Lung microvascular endothelial cell (primary cell): ENCODE data around the gene FCGBP. TPM values are rescaled to one million over a fixed set of nuclear protein-coding genes. Genes with fewer than 3 reads are reported as not detected.
"Not testable (repeated sequence)": the region's sequence is repeated elsewhere in the genome, so short reads cannot be mapped to it uniquely, and the experiment has no call there.

Experiments used
- DNase-seq, 2 donors: peaks; one replicate each; pipeline versions ENCODE4 v3.0.0 to v3.0.0-alpha.2; 2010; ENCODE audit warnings: low read depth in 2 of 2
- total RNA-seq: library from RNA; depleted of rRNA; stranded (reverse); fragments of >200 nt; gene quantifications from 2 replicates; pipeline ENCODE4 v1.2.1, GENCODE V29; 2014

Gene FCGBP
- total RNA-seq, 1 donor from 2014 or later = under 0.01 TPM

DNA sequence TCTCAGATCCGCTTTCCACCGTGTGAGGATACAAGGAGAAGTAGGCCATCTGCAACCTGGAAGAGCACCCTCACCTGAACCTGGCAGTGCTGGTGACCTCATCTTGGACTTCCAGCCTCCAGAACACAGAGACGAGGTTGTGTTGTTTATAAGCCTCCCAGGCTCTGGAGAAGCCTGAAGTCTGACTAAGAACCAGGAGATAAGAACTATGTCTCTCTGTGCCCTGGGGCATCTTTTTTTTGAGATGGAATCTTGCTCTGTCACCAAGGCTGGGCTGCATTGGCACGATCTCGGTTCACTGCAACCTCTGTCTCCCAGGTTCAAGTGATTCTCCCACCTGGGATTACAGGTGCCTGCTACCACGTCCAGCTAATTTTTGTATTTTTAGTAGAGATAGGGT, 14.5 kb downstream of the FCGBP start:
- DNase-seq = no peak

DNA sequence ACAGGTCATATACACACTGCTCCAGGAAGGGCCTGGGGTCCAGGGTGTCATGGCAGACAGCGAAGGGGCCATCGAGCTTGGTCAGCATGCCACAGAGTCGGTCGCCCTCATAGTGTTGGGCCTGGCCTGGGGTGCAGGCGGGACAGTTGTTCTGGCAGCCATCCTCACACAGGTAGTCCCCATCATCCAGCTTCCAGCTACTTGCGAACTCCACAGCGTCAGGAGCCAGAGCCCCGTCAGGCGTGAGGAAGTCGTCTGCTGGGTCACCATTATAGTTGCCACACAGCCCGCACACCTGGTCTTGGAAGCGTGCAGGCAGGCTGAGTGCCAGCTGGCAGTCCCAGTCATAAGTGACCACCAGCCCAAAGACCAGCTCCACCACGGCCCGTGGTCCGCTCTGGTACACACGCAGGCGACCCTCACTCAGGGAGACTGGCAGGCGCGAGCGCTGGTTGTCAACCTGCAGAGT, 16.2 kb downstream of the FCGBP start:
- DNase-seq = no peak

DNA sequence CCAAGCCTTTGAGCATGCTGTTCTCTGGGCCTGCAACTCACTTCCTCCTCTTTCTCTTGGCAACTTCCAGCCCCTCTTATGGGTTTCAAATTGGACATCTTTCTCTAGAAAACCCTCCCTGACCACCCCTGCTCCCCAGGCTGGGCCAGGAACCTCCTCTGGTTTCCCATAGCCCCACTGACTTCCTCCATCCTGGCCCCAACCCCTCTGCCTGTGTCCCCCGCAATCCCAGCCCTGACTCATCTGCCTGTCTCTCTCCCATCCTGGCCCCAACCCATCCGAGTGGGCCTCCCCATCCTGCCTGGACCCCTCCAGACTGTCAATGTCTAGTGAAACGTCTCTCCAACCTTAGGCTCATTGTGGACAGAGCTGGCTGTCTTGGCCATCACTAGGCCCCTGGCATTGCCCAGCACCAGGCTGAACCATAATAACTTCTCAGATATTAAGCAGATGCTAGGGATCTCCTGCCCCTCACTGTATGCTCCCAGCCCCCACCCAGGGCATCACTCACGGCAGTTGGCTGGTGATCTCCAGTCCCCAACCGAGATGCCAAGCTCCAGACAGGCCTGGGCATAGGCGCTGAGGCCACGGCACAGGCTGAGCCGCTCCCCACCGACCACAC, 16.8 kb downstream of the FCGBP start:
- no peak for DNase-seq

DNA sequence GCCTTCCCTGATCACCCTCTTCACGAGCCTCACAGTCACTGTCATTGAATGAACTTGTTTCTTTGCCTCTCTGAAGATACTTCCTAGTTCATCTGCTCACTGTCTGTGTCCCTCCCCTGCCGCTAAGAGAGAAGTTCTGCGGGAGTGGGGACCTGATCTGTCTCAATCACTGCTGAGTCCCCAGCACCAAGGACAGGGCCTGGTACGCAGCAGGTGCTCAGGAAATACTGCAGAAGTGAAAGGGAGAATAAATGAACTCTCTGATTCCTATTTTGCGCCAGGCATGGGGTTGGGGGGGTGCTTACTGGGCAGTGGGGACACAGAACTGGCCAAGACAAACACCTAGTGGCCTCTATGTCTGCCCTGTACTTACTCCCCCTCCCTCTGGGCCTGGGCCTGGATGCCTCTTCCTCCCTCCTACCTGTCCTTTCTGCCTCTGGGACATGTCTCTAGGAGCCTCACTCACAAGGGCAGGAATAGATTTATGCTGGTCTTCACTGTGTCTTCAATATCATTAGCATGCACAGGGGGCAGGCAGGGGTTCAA, 17.5 kb downstream of the FCGBP start:
- no peak for DNase-seq

DNA sequence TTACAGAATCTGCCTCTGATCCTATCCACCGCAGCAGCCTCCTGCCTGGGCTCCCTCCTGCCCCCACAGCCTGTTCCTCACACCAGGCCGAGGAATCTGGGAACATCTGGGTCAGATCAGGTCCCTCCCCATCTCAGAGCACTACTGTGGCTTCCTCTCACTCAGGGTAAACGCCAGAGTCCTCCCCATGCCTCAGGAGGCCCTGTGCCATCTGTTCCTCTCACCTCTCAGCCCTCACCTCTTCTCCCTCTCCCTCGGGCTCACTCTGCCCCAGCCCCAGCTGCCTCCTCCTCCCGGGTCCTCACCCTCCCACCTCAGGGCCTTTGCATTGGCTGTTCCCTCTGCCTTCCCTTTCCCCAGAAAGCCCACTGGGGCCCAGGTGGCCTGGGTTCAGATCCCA, 18.2 kb downstream of the FCGBP start:
- no peak for DNase-seq

DNA sequence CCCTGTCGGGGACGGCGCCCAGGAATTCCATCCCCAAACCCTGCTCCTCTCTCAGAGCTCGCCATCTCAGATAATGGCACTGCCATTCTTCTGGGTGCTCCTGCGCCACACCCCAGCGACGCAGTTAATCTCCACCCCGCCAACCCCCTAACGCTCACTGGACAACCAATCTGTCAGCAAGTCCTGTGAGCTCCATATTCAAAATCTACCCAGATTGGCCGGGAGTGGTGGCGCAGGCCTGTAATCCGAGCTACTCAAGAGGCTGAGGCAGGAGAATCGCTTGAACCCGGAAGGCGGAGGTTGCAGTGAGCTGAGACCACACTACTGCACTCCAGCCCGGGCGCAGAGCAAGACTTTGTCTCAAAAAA, 18.6 kb downstream of the FCGBP start:
- DNase-seq = no peak

DNA sequence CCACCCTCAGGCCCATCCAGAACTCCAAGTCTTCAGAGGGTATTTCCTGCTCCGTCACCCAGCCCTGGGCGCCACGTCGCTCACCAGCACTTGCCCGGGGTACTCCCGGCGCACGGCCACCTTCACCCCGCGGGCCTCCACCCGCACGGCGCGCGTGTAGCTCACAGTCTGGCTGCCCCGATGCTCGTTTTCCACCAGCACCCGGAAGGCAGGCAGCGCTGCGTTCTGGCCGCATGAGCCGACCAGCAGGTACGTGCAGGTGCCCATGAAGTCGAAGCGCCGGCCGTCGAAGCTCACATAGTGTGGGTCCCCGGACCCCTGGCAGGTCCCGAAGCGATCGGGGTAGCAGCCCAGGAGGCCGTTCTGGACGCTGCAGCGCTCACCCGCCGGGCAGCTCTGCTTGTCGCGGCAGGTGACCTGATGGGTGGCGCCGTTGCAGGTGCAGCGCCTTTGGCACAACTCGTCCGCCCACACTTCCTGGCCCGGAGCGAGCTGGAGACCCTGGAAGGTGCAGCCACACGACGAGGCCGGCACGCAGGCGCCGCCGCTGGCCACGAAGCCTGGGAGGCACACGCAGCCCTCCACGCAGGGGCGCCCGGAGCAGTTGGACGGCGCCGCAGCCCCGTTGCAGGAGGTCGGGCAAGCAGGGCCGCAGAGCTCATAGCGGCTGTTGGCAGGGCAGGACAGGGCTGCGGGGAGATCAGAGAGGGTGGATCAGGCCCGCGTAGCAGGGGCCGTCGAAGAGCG, 19.2 kb downstream of the FCGBP start:
- no peak for DNase-seq

DNA sequence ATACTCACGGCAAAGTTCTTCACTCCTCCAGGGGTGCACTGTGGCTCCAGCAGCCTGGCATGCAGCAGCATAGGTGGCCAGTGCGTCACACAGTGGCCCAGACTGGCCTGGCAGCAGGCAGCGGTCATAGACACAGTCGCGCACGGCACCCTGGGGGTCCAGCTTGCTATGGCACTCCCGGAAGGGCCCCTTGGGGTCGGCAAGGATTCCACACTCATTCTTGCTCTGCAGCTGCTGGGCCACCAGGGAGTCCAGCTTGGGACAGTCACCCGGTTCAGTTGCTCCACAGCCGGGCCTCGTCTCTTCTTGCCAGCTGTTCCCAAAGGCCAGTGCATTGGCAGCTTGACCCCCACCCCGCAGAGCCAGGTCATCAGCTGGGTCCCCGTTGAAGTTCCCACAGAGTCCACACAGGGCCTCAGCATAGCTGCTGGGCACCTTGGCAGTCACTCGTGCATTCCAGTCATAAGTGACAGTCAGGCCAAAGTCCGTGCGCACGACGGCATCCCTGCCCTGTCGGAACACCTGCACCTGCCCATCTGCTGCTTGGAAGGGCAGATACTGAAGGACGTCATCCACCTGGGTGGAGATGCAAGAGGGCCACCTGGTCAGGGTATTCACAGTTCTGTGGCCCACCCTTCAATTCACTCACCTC, 20.6 kb downstream of the FCGBP start:
- no peak for DNase-seq

DNA sequence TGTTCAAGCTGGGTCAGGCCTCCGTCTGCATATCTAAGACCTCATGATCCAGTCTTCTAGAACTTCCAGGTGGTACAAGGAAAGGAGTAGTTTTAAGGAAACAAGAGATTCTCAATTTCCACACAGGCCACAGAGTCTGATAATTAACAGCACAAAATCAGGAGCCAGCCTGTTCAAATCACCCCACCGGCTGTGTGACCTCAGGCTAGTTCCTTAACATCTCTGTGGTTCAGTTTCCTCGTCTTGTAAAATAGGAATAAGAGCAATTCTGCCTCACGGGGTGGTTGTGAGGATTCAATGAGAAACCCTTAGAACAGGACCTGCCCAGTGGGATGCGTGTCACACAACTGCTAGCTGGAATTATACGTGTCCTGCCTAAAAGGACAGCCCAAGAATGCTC, 25.6 kb downstream of the FCGBP start:
- no peak for DNase-seq

DNA sequence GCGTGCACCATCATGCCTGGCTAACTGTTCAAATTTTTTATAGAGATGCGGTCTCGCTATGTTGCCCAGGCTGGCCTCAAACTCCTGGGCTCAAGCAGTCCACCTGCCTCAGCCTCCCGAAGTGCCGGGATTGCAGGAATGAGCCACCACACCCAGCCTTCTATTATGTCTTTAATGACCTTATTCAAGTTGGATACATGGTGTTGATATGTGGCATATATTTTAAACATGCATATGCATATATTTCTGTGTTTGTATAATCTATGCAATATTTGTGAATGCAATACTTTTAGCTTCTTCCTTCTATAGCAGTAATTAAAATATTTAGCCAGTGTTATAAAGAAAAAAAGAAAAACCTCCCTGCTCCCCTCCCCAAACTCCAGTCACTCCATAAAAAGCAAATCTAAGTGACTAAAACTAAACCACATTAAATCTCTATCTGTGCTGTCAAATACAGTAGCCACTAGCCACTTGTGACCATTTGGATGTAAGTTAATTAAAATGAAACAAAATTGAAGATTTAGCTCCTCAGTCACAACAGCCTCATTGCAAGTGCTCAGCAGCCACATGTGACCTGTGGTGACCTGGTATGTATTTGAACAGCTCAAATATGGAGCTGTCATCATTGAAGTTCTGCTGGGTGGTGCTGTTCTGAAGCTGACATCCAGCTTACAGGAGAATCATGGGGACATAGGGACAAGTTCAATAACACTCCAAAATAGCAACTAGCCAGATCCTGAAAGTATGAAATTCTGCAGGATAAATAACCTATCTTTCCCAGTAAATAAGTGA, 27.4 kb downstream of the FCGBP start:
- no peak for DNase-seq

DNA sequence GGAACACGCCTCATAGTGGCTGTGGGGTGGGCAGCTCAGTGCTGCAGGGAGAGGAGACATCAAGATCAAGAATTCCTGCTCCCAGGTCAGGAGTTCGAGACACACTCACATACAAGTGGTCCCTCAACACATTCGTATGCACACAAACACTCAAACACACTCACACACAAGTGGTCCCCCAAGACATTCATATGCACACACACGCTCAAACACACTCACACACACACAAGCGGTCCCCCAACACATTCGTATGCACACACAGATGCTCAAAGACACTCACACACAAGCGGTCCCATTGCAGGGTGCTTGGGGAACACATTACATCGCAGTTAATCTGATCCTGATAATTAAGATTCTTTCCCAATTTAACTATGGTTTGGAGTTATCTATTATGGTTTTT, 28.2 kb downstream of the FCGBP start:
- DNase-seq = no peak

DNA sequence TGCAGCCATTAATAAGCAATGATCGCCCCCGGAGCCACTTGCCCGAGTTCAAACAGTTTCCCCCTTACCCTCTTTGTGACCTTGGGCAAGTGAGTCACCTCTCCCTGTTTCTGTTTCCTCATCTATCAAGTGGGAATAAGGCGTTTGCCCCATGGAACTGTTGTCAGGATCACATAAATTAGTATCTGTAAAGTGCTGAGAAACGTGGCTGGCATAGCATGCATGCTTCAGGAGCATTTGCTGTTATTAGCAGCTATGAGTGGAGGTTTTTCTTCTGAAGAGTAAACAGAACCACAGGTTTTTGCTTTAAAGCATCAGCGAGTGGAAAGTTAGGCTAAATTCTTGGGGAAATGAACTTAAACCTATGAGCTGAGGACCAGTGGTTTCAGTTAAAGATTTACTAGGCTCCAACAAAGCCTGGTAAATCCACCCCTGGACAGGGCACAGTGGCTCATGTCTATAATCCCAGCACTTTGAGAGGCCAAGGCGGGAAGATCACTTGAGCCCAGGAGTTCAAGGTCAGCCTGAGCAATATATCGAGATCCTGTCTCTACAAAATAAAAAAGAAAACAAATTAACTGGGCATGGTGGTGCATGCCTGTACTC, 30.8 kb downstream of the FCGBP start:
- DNase-seq = not testable (repeated sequence)

DNA sequence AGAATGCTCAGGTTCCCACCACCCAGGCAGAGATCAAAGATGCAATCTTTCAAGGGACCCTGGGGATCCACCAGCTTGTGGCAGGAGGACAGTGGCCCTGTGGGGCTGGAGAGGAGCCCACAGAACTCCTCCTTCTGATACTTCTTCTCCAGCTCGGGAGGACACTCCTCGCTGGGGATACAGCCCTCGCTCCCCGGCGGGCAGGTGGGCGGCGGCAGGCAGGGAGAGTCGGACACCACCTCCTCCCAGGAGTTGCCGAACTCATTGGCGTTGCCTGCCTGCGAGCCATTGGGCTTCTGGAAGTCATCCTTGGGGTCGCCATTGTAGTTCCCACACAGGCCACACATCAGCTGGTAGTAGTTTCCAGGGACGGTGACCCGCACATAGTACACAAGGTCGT, 32.1 kb downstream of the FCGBP start:
- not testable (repeated sequence) for DNase-seq

DNA sequence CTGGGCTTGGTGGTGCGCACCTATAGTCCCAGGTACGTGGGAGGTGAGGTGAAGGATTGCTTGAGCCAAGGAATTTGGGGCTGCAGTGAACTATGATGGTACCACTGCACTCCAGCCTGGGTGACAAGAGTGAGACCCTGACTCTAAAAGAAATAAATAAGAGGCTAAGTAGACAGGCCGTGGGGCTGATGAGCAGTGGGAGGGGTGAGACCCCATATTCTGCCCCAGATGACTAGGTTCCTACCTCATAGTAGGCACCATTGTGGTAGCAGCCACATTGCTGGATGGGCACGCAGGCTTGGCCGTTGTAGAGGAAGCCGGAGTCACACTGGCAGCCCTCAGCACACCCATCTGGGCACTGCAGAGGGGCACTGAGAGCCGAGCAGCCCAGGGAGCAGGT, 32.8 kb downstream of the FCGBP start:
- not testable (repeated sequence) for DNase-seq

DNA sequence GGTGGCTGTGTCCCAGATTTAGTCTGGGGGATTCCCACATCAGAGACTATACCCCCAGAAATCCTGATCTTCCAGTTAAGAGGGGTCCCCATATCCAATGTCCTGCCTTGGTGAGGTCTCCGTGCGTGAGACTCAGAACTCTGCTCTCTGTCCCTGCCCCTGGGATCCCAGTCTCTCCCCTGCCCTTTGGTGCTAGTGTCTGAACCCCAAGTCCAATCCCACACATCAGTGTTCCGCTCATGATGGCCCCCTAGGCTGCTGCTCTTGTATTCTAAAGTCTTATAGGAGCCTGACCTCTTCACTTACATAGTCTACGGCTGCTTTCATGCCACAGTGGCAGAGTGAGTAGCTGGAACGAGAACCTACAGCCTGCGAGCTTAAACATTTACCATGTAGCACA, 35.6 kb downstream of the FCGBP start:
- DNase-seq = not testable (repeated sequence)

DNA sequence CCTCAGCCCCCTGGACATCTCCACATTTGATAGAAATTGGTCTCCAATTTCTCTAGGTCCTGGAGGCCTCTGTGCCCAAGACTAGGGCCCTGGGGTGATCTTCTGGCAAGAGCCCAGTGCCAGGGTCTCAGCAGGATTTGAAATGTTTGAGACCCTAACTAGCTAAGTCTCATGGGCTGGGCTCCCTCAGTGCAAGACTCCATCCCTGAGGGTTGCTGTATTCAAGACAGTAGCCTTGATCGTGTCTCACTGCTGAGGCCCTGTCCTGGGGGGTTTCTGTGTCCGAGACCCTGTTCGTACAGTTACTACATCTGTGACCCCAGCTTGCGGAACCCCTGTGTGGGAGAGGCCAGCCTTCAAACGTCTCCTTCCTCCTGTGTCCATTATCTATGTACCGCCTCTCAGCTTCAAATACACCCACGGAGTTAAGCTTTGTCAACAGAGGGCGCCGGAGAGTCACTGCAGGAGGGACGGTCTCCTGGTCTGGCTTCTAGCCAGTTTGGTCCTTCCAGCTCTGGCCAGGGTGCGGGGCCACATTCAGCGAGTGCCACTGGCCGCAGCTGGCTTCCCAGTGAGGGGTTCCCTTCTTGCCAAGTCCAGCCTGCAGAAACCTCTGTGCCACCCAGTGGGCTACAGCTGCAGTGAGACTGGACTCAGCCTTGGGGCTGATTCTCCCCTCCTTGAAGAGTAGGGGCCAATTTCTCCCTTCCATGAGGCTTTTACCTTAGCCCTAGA, 36.8 kb downstream of the FCGBP start:
- peak in 1 of 2 donors; percentile 50 for DNase-seq

DNA sequence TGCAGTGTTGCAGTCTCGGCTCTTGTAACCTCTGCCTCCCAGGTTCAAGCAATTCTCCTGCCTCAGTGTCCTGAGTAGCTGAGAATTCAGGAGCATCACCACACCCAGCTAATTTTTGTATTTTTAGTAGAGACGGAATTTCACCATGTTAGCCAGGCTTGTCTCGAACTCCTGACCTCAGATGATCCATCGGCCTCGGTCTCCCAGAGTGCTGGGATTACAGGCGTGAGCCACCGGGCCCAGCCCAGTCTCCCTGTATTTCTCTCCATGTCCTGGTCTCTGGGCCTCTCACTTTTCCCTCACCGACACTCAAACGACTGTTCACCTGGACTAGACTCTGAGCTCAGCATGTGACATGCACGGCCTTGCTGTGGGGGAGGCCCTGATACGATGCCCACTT, 39.3 kb downstream of the FCGBP start:
- DNase-seq = not testable (repeated sequence)

DNA sequence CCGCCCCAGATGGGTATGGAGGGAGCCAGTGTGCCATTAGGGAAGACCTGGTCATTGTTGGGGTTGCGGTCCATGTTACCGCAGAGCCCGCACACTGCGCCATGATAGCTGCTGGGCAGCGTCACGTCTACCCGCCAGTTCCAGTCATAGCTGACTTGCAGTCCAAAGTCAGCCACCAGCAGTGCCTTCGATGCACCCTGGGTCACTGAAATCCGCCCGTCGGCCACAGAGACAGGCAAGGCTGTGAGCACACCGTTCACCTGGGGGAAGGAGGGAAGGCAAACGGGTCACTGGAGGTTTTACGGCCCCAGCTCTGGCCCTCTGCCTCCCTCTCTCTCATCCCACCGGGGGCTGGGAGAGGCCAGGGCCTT, 40.2 kb downstream of the FCGBP start:
- not testable (repeated sequence) for DNase-seq

DNA sequence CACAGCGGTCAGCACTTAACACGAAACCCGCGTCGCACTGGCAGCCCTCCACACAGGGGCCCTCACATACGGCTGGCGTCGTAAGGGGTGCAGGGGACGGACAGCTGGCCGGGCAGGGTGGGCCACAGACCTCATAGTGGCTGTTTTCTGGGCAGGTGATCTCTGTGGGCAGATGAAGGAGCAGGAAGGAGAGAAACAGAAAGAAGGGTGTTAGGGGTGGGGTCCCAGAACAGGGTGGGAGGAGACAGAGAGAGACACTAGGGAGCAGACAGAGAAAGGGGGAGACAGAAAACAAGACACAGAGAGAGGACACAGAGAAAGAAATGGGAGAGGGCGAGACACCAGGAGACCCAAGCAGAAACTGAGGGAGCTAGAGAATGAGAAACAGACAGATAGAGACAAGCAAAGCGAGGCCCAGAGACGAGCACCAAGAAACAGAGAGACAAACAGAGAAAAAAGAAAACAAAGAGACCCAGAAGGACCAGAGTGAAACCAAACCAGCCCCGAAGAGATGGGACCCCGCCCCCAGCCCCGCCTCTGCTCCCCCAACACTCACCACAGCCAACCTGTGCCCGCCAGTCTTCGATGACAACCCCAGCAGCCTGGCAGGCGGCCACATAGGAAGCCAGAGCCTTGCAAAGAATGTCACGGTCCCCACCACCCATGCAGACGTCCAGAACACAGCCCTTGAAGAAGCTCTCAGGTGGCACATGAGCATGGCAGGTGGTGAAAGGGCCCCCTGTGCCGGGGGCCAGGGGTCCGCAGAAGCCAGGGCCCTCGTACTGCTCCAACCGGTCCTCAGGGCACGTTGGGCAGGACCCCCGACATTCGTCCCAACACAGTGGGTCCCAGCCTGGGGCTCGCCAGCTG, 40.8 kb downstream of the FCGBP start:
- DNase-seq = not testable (repeated sequence)

DNA sequence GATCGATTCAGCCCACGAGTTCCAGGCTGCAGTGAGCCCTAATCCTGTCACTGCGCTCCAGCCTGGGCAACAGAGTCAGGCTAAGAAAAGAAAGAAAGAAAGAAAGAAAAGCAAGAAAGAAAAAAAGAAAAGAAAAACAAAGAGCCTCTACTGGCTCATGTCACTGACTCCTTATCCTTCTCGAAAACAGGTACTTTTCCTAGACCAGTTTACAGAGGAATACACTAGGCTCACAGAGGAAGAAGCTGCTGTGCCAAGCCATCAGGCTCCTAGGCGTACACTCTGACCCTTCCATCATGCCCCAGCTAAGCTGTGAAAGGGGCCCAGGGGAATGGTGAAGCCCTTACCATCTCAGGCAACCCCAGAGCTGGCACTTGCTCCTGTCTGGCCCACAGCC, 41.9 kb downstream of the FCGBP start:
- not testable (repeated sequence) for DNase-seq
